GM18858 (cell line): ENCODE data around the gene SLC25A24.
"Not testable (repeated sequence)": the region's sequence is repeated elsewhere in the genome, so short reads cannot be mapped to it uniquely, and the experiment has no call there.

Experiments used
- ATAC-seq: cut with Tn5 transposase; IDR thresholded peaks from one replicate; pipeline ENCODE4 v1.9.1; 2021; ENCODE audit not compliant: unreplicated experiment

The SLC25A24 gene

GRCh38 chr1:108199201-108199691, 897 bp downstream of the SLC25A24 start:
- no peak for ATAC-seq

GRCh38 chr1:108194051-108194450, 6.1 kb downstream of the SLC25A24 start:
- no peak for ATAC-seq

GRCh38 chr1:108193333-108193732, 6.8 kb downstream of the SLC25A24 start:
- ATAC-seq, result no peak

GRCh38 chr1:108192581-108192980, 7.6 kb downstream of the SLC25A24 start:
- ATAC-seq, result no peak

- no peak for ATAC-seq
Observed at GRCh38 chr1:108190686-108191416, 9.3 kb downstream of the SLC25A24 start.

- no peak for ATAC-seq
Observed at GRCh38 chr1:108190001-108190634, 10.0 kb downstream of the SLC25A24 start.

- no peak for ATAC-seq
Observed at GRCh38 chr1:108188801-108189200, 11.3 kb downstream of the SLC25A24 start.

GRCh38 chr1:108182959-108183700, 17.0 kb downstream of the SLC25A24 start:
- no peak for ATAC-seq

GRCh38 chr1:108179018-108179417, 21.1 kb downstream of the SLC25A24 start:
- ATAC-seq, result no peak

- not testable (repeated sequence) for ATAC-seq
Observed at GRCh38 chr1:108162409-108162808, 37.7 kb downstream of the SLC25A24 start.

GRCh38 chr1:108159951-108160350, 40.2 kb downstream of the SLC25A24 start:
- ATAC-seq, result not testable (repeated sequence)

GRCh38 chr1:108158893-108159453, 41.2 kb downstream of the SLC25A24 start:
- no peak for ATAC-seq

- ATAC-seq, result no peak
Observed at GRCh38 chr1:108154314-108154713, 45.8 kb downstream of the SLC25A24 start.

- no peak for ATAC-seq
Observed at GRCh38 chr1:108152782-108153222, 47.3 kb downstream of the SLC25A24 start.

GRCh38 chr1:108151548-108151947, 48.6 kb downstream of the SLC25A24 start:
- no peak for ATAC-seq

- no peak for ATAC-seq
Observed at GRCh38 chr1:108149796-108150467, 50.2 kb downstream of the SLC25A24 start.

GRCh38 chr1:108144569-108144968, 55.6 kb downstream of the SLC25A24 start:
- ATAC-seq, result not testable (repeated sequence)

GRCh38 chr1:108142773-108143394, 57.3 kb downstream of the SLC25A24 start:
- no peak for ATAC-seq

GRCh38 chr1:108142258-108142657, 57.9 kb downstream of the SLC25A24 start:
- no peak for ATAC-seq

- ATAC-seq, result no peak
Observed at GRCh38 chr1:108141621-108142020, 58.5 kb downstream of the SLC25A24 start.
